Neural progenitor cell (in vitro differentiated cells): Measurements from ENCODE around the gene ATP13A3. TPM values are rescaled to one million over a fixed set of nuclear protein-coding genes. Genes with fewer than 3 reads are reported as not detected.

Experiments
- DNase-seq: peaks from one replicate; pipeline ENCODE4 v3.0.0-alpha.2; 2016; ENCODE audit warnings: low spot score
- H2AFZ ChIP-seq: fragments of 200-600 bp; sonication (generic); replicated peaks from 2 replicates; pipeline ENCODE4 v1.6.1; 2016; ENCODE audit warnings: antibody characterized with exemption
- H3F3A ChIP-seq: fragments of 200-600 bp; sonication (generic); 2 replicates; pipeline ENCODE4 v1.6.1; 2016; ENCODE audit warnings: antibody characterized with exemption, low read depth
- H3K27ac ChIP-seq: fragments of 200-600 bp; sonication (generic); 2 replicates; pipeline ENCODE4 v1.5.1; 2016; ENCODE audit warnings: mild to moderate bottlenecking
- H3K27me3 ChIP-seq: fragments of 200-600 bp; sonication (generic); 2 replicates; pipeline ENCODE4 v1.6.1; 2016; ENCODE audit warnings: mild to moderate bottlenecking, moderate library complexity
- H3K36me3 ChIP-seq: fragments of 200-600 bp; sonication (generic); 2 replicates; pipeline ENCODE4 v1.5.1; 2016
- H3K4me1 ChIP-seq: fragments of 200-600 bp; sonication (generic); 2 replicates; pipeline ENCODE4 v1.6.1; 2016; ENCODE audit warnings: mixed run types
- H3K4me2 ChIP-seq: fragments of 200-600 bp; sonication (generic); 2 replicates; pipeline ENCODE4 v1.6.1; 2016
- H3K4me3 ChIP-seq: fragments of 200-600 bp; sonication (generic); 2 replicates; pipeline ENCODE4 v1.5.1; 2016
- H3K79me2 ChIP-seq: fragments of 200-600 bp; sonication (generic); 2 replicates; pipeline ENCODE4 v1.6.1; 2016; ENCODE audit warnings: low read depth
- H3K9ac ChIP-seq: fragments of 200-600 bp; sonication (generic); 2 replicates; pipeline ENCODE4 v1.6.1; 2016
- H3K9me3 ChIP-seq: fragments of 200-600 bp; sonication (generic); 2 replicates; pipeline ENCODE4 v1.5.1; 2016; ENCODE audit warnings: low read depth
- H4K20me1 ChIP-seq: fragments of 200-600 bp; sonication (generic); 2 replicates; pipeline ENCODE4 v1.6.1; 2016; ENCODE audit warnings: low read depth
- H3K27ac Mint-ChIP-seq: 3 replicates; pipeline ENCODE4 v1.8.0; 2021; ENCODE audit warnings: mixed read lengths
- H3K27me3 Mint-ChIP-seq: 2 replicates; pipeline ENCODE4 v1.8.0; 2022; ENCODE audit warnings: low read depth, mild to moderate bottlenecking, inconsistent platforms, moderate library complexity, mixed read lengths; ENCODE audit not compliant: insufficient read depth
- H3K36me3 Mint-ChIP-seq: 3 replicates; pipeline ENCODE4 v1.8.0; 2021; ENCODE audit warnings: mixed read lengths
- H3K4me1 Mint-ChIP-seq: 3 replicates; pipeline ENCODE4 v1.8.0; 2021; ENCODE audit warnings: mixed read lengths
- H3K4me3 Mint-ChIP-seq: 3 replicates; pipeline ENCODE4 v1.8.0; 2021; ENCODE audit warnings: mild to moderate bottlenecking, moderate library complexity, mixed read lengths
- H3K9me3 Mint-ChIP-seq: 3 replicates; pipeline ENCODE4 v1.8.0; 2020; ENCODE audit warnings: mixed read lengths
- EZH2 ChIP-seq: fragments of 200-600 bp; sonication (generic); IDR thresholded peaks from 2 replicates; pipeline ENCODE4 v1.6.1; 2017; ENCODE audit warnings: antibody characterized with exemption, mild to moderate bottlenecking, moderate library complexity
- EZH2phosphoT487 ChIP-seq: fragments of 200-600 bp; sonication (generic); IDR thresholded peaks from 2 replicates; pipeline ENCODE4 v1.6.1; 2017; ENCODE audit warnings: antibody characterized with exemption
- total RNA-seq: library from RNA; depleted of rRNA; stranded (reverse); fragments of >200 nt; gene quantifications from 2 replicates; pipeline ENCODE4 v1.2.3, GENCODE V29; 2015; ENCODE audit warnings: low replicate concordance
- TF ChIP-seq, protein P1 (sequence below): fragments of 200-600 bp; sonication (generic); IDR thresholded peaks from 2 replicates; pipeline ENCODE4 v1.5.1; 2017; ENCODE audit warnings: antibody characterized with exemption, mild to moderate bottlenecking

ATP13A3 gene
- total RNA-seq, 1 donor from 2014 or later, result 105 TPM

DNA sequence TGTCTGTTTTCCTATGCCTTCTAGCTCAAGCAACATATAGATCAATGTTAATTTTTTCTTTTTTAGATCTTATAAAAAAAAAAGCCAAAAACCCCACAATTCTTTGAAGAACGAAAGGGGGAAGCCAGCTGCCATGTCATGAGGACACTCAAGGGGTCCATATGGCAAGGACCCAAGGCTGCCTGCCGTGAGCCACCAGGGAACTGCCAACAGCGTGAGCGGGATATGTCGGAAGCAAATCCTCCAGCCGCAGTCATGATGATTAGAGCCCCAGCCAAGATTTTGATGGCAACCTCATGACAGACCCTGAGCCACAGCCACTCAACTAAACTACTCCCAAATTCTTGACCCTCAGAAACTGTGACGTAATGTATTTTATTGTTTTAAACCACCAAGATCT lies 94.2 kb downstream of the ATP13A3 start:
- peaks cover 16% of the 10 kb centered on the region for H3F3A ChIP-seq
- H2AFZ ChIP-seq, result no peak overlapping the region
- no peak overlapping the region for H3K4me3 Mint-ChIP-seq
- TF ChIP-seq EZH2 (no peak), EZH2phosphoT487 (no peak)
- no peak overlapping the region for H3K4me3 ChIP-seq
- H3K27ac ChIP-seq, result no peak overlapping the region
- H4K20me1 ChIP-seq, result no peaks in the 10 kb centered on the region
- peaks cover 4% of the 10 kb centered on the region for H3K27me3 Mint-ChIP-seq
- no peaks in the 10 kb centered on the region for H3K36me3 Mint-ChIP-seq
- DNase-seq, result no peak
- no peaks in the 10 kb centered on the region for H3K9me3 ChIP-seq
- H3K9me3 Mint-ChIP-seq, result peaks cover 21% of the 10 kb centered on the region
- no peak overlapping the region for H3K9ac ChIP-seq
- peaks cover 30% of the 10 kb centered on the region for H3K27me3 ChIP-seq
- no peaks in the 10 kb centered on the region for H3K79me2 ChIP-seq
- H3K4me1 Mint-ChIP-seq, result peaks cover 16% of the 10 kb centered on the region
- H3K36me3 ChIP-seq, result no peaks in the 10 kb centered on the region
- H3K27ac Mint-ChIP-seq, result no peak overlapping the region
- no peak overlapping the region for H3K4me2 ChIP-seq
- H3K4me1 ChIP-seq, result peaks cover 8% of the 10 kb centered on the region

DNA sequence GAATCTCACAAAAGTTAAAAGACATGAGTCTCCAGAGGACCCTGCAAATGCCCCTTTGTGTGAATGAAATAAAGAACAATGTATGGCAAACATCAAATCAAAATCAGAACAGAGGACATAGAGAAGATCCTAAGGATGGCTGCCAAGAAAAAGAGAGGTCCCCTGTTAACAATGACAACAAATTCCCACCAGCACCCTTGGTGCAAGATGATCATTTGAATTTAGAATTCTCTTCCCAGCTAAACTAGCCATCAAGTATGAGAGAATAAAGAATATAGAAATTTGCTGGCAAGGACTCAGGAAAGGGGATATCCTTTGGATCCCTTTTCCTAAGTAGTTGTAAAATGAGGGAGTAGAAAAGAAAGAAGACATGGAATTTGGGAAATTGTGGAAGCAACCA lies 96.0 kb downstream of the ATP13A3 start:
- Mint-ChIP-seq H3K36me3 (no peaks in the 10 kb centered on the region), H3K4me1 (peaks cover 9% of the 10 kb centered on the region), H3K27ac (no peak overlapping the region), H3K27me3 (peaks cover 4% of the 10 kb centered on the region), H3K9me3 (peaks cover 21% of the 10 kb centered on the region), H3K4me3 (no peak overlapping the region)
- Histone ChIP-seq H4K20me1 (no peaks in the 10 kb centered on the region), H3K9me3 (no peaks in the 10 kb centered on the region), H3F3A (peaks cover 26% of the 10 kb centered on the region), H3K9ac (no peak overlapping the region), H3K4me2 (no peak overlapping the region), H3K36me3 (no peaks in the 10 kb centered on the region), H3K79me2 (no peaks in the 10 kb centered on the region), H3K4me3 (no peak overlapping the region), H2AFZ (no peak overlapping the region), H3K27me3 (peaks cover 12% of the 10 kb centered on the region), H3K4me1 (peaks cover 13% of the 10 kb centered on the region), H3K27ac (no peak overlapping the region)
- TF ChIP-seq EZH2 (no peak), EZH2phosphoT487 (no peak)
- TF ChIP-seq, protein P1, sequence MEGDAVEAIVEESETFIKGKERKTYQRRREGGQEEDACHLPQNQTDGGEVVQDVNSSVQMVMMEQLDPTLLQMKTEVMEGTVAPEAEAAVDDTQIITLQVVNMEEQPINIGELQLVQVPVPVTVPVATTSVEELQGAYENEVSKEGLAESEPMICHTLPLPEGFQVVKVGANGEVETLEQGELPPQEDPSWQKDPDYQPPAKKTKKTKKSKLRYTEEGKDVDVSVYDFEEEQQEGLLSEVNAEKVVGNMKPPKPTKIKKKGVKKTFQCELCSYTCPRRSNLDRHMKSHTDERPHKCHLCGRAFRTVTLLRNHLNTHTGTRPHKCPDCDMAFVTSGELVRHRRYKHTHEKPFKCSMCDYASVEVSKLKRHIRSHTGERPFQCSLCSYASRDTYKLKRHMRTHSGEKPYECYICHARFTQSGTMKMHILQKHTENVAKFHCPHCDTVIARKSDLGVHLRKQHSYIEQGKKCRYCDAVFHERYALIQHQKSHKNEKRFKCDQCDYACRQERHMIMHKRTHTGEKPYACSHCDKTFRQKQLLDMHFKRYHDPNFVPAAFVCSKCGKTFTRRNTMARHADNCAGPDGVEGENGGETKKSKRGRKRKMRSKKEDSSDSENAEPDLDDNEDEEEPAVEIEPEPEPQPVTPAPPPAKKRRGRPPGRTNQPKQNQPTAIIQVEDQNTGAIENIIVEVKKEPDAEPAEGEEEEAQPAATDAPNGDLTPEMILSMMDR, result no peak
- DNase-seq, result no peak

DNA sequence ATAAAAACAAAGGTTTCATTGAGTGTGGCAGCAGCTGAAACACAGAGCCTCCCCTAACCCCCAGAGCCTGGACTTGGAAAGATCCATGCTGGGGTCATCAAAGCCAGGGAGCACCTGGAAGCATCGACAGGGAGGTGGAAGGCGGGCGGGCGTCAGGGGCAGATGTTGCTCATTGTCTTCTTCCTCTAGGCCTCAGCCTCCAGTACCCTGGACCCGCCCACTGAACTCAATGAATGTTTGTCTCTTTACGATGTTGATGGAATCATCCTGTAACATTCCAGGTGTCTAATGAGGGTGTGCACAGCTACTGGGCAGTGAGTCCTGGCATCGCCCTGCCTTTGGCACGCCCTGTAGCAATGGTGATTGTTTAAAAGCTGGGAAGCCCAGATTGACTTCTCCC lies 97.5 kb downstream of the ATP13A3 start:
- Mint-ChIP-seq H3K4me1 (no peaks in the 10 kb centered on the region), H3K9me3 (peaks cover 21% of the 10 kb centered on the region), H3K36me3 (no peaks in the 10 kb centered on the region), H3K27me3 (peaks cover 5% of the 10 kb centered on the region), H3K27ac (no peak overlapping the region), H3K4me3 (no peak overlapping the region)
- Histone ChIP-seq H3K4me2 (no peak overlapping the region), H3K79me2 (no peaks in the 10 kb centered on the region), H3K4me3 (no peak overlapping the region), H3K4me1 (peaks cover 20% of the 10 kb centered on the region), H3K9me3 (no peaks in the 10 kb centered on the region), H3K27me3 (no peaks in the 10 kb centered on the region), H4K20me1 (no peaks in the 10 kb centered on the region), H3K27ac (no peak overlapping the region), H3K9ac (no peak overlapping the region), H2AFZ (no peak overlapping the region), H3F3A (peaks cover 21% of the 10 kb centered on the region), H3K36me3 (no peaks in the 10 kb centered on the region)
- no peak for DNase-seq
- TF ChIP-seq EZH2 (no peak), EZH2phosphoT487 (no peak)
- TF ChIP-seq, protein P1, result no peak

DNA sequence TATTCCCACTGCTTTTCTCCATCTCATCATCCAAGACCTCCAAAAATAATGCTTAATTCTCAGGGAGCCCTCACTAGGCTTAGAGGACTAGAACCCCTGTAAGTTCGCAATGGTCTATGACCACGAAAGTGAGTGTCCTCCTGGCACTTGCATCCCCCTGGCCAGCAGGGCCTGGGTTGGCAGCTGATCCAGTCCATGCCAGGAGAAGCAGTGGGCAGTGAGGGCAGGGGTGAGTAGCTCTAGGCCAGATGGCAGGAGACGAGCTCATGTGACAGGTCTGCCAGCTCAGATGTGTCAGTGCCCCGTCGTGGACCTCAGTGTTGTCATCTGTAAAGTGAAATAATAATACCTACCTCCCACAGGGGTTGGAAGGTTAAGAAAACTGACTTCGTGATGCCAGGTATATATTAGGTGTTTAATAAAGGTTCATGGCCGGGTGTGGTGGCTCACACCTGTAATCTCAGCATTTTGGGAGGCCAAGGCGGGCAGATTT lies 98.8 kb downstream of the ATP13A3 start:
- H3K36me3 Mint-ChIP-seq, result no peaks in the 10 kb centered on the region
- peaks cover 21% of the 10 kb centered on the region for H3K9me3 Mint-ChIP-seq
- Histone ChIP-seq H3K4me3 (no peak overlapping the region), H3K79me2 (no peaks in the 10 kb centered on the region), H3K9me3 (no peaks in the 10 kb centered on the region), H3K27ac (no peak overlapping the region), H3K36me3 (no peaks in the 10 kb centered on the region), H3K9ac (no peak overlapping the region), H3K4me2 (no peak overlapping the region), H2AFZ (no peak overlapping the region), H3K4me1 (peaks cover 33% of the 10 kb centered on the region), H3F3A (peaks cover 34% of the 10 kb centered on the region), H3K27me3 (no peaks in the 10 kb centered on the region), H4K20me1 (no peaks in the 10 kb centered on the region)
- H3K27ac Mint-ChIP-seq, result no peak overlapping the region
- TF ChIP-seq, protein P1, result no peak
- TF ChIP-seq EZH2 (no peak), EZH2phosphoT487 (no peak)
- no peak for DNase-seq
- H3K27me3 Mint-ChIP-seq, result peaks cover 5% of the 10 kb centered on the region
- no peak overlapping the region for H3K4me3 Mint-ChIP-seq
- H3K4me1 Mint-ChIP-seq, result peaks cover 9% of the 10 kb centered on the region
